HepG2 (cell line): Measurements from ENCODE around the gene CKMT2. TPM values are rescaled to one million over a fixed set of nuclear protein-coding genes. Genes with fewer than 3 reads are reported as not detected.

Experiments
- CENPT ChIP-seq: sonication (generic); formaldehyde crosslinking; IDR thresholded peaks from 2 replicates; pipeline ENCODE4 v1.8.0; 2022; ENCODE audit warnings: low read depth, mild to moderate bottlenecking, moderate library complexity, missing genetic modification reagents
- FOSL2 ChIP-seq: sonication (generic); formaldehyde crosslinking; IDR thresholded peaks from 2 replicates; pipeline ENCODE4 v1.4.0; 2020; ENCODE audit warnings: missing genetic modification reagents
- FOXP1 ChIP-seq, 2 experiments: fragments of 450-650 bp in 1 of 2; IDR thresholded peaks; 2 replicates each; pipeline ENCODE4 v1.6.1; 2017 to 2018; ENCODE audit warnings: antibody characterized with exemption in 1 of 2
- HCFC1 ChIP-seq: fragments of 150-350 bp; IDR thresholded peaks from 2 replicates; pipeline ENCODE4 v1.6.1; 2014; ENCODE audit warnings: low read depth, low read length
- HMG20A ChIP-seq: IDR thresholded peaks from 2 replicates; pipeline ENCODE4 v1.6.1; 2016; ENCODE audit warnings: borderline replicate concordance
- IKZF4 ChIP-seq: sonication (generic); formaldehyde crosslinking; IDR thresholded peaks from 2 replicates; pipeline ENCODE4 v1.5.1; 2020; ENCODE audit warnings: borderline replicate concordance, mild to moderate bottlenecking, low read depth, missing genetic modification reagents; ENCODE audit errors: not compliant biosample characterization
- SRY ChIP-seq: sonication (generic); formaldehyde crosslinking; IDR thresholded peaks from 2 replicates; pipeline ENCODE4 v1.8.0; 2022; ENCODE audit warnings: mild to moderate bottlenecking, missing genetic modification reagents
- polyA plus RNA-seq, 8 experiments: library from polyadenylated mRNA; depleted of rRNA in 3 of 8; stranded (reverse) in 7 of 8; unstranded in 1 of 8; fragments of >200 nt; fragmentation: Illumina TruSeq in 4 of 8; extraction: Trizol in 4 of 8; gene quantifications; 2 replicates each; pipeline versions ENCODE4 v1.2.1 to v1.2.3, GENCODE V29; 2011 to 2016; ENCODE audit warnings: low read depth in 4 of 8, missing spikeins in 1 of 8, mixed read lengths in 1 of 8; ENCODE audit not compliant: insufficient read depth in 1 of 8
- total RNA-seq, 5 experiments: library from RNA; depleted of rRNA; stranded (reverse); fragments of >200 nt; fragmentation: Illumina TruSeq; extraction: Trizol; gene quantifications; 2 replicates each; pipeline ENCODE4 v1.2.3, GENCODE V29; 2016; ENCODE audit warnings: low read depth in 1 of 5
- TF ChIP-seq, protein P1 (sequence below): IDR thresholded peaks from 2 replicates; pipeline ENCODE4 v1.6.1; 2016
- TF ChIP-seq, protein P2 (sequence below): IDR thresholded peaks from 2 replicates; pipeline ENCODE4 v1.6.1; 2016
- TF ChIP-seq, protein P3 (sequence below): sonication (generic); formaldehyde crosslinking; IDR thresholded peaks from 2 replicates; pipeline ENCODE4 v1.4.0; 2020; ENCODE audit warnings: missing genetic modification reagents
- TF ChIP-seq, protein P4 (sequence below): sonication (generic); formaldehyde crosslinking; IDR thresholded peaks from 2 replicates; pipeline ENCODE4 v1.4.0; 2020; ENCODE audit warnings: mild to moderate bottlenecking, low read depth, missing genetic modification reagents
- TF ChIP-seq, protein P5 (sequence below): IDR thresholded peaks from 2 replicates; pipeline ENCODE4 v1.6.1; 2016; ENCODE audit warnings: missing compliant biosample characterization, missing genetic modification reagents, borderline replicate concordance

CKMT2 gene
- total and polyA plus RNA-seq, 2 of the 13 experiments (the other 11 are each of a cell fraction or from before 2014, with no cell fraction given), result 1.2 to 8.8 TPM

DNA sequence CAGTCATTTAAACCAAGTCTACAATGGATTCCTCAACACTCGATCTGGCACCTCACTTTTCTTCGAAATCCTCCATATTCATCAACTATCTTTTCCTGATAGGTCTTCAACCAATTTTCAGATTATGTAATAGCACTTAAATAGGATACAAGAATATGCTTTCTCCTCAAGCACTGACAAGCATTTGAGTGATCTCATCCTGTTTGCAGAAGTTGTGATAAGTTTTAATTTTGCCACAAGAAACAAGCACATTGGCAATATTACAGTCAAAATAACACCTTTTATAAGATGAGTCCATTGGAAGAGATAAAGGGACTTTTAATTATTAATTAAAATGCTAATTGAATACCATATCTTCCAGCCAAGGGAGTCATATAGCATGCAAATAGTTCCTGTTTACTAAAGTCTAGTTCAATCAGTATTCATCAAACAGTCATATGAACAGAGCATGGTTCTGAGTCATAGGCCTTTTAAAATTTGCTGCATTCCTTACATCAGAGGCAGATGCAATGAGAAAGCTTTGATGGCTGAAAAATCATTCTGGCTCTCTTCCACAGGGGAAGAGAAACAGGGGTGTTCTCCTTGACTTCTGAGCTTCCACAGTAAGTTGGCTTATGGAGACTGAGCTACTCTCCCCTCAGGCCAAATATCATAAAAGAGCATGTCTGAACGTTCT is 35.5 kb downstream of the CKMT2 start (continued):
- TF ChIP-seq, protein P1, sequence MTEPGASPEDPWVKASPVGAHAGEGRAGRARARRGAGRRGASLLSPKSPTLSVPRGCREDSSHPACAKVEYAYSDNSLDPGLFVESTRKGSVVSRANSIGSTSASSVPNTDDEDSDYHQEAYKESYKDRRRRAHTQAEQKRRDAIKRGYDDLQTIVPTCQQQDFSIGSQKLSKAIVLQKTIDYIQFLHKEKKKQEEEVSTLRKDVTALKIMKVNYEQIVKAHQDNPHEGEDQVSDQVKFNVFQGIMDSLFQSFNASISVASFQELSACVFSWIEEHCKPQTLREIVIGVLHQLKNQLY (CRISPR knock-in tag), result peak; percentile 60; the same call in 1 of the 2 replicates
- no peak for TF ChIP-seq CENPT (CRISPR knock-in tag)
- no peak for TF ChIP-seq SRY
- TF ChIP-seq, protein P2, sequence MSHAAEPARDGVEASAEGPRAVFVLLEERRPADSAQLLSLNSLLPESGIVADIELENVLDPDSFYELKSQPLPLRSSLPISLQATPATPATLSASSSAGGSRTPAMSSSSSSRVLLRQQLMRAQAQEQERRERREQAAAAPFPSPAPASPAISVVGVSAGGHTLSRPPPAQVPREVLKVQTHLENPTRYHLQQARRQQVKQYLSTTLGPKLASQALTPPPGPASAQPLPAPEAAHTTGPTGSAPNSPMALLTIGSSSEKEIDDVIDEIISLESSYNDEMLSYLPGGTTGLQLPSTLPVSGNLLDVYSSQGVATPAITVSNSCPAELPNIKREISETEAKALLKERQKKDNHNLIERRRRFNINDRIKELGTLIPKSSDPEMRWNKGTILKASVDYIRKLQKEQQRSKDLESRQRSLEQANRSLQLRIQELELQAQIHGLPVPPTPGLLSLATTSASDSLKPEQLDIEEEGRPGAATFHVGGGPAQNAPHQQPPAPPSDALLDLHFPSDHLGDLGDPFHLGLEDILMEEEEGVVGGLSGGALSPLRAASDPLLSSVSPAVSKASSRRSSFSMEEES, result peak; percentile 27; the same call in 1 of the 2 replicates
- TF ChIP-seq FOSL2 (CRISPR knock-in tag), result peak; percentile 83
- TF ChIP-seq, protein P3, sequence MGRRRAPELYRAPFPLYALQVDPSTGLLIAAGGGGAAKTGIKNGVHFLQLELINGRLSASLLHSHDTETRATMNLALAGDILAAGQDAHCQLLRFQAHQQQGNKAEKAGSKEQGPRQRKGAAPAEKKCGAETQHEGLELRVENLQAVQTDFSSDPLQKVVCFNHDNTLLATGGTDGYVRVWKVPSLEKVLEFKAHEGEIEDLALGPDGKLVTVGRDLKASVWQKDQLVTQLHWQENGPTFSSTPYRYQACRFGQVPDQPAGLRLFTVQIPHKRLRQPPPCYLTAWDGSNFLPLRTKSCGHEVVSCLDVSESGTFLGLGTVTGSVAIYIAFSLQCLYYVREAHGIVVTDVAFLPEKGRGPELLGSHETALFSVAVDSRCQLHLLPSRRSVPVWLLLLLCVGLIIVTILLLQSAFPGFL (CRISPR knock-in tag), result no peak
- TF ChIP-seq IKZF4 (CRISPR knock-in tag), result no peak
- peak; percentile 53; the same call in 1 of the 2 replicates for TF ChIP-seq HMG20A (CRISPR knock-in tag)
- TF ChIP-seq, protein P4, sequence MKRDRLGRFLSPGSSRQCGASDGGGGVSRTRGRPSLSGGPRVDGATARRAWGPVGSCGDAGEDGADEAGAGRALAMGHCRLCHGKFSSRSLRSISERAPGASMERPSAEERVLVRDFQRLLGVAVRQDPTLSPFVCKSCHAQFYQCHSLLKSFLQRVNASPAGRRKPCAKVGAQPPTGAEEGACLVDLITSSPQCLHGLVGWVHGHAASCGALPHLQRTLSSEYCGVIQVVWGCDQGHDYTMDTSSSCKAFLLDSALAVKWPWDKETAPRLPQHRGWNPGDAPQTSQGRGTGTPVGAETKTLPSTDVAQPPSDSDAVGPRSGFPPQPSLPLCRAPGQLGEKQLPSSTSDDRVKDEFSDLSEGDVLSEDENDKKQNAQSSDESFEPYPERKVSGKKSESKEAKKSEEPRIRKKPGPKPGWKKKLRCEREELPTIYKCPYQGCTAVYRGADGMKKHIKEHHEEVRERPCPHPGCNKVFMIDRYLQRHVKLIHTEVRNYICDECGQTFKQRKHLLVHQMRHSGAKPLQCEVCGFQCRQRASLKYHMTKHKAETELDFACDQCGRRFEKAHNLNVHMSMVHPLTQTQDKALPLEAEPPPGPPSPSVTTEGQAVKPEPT (CRISPR knock-in tag), result no peak
- no peak for TF ChIP-seq FOXP1 (IDR thresholded peaks at IDR 0.05)
- TF ChIP-seq FOXP1 (CRISPR knock-in tag; IDR thresholded peaks at IDR 0.05), result peak; percentile 40; the same call in 1 of the 2 replicates
- TF ChIP-seq, protein P5, sequence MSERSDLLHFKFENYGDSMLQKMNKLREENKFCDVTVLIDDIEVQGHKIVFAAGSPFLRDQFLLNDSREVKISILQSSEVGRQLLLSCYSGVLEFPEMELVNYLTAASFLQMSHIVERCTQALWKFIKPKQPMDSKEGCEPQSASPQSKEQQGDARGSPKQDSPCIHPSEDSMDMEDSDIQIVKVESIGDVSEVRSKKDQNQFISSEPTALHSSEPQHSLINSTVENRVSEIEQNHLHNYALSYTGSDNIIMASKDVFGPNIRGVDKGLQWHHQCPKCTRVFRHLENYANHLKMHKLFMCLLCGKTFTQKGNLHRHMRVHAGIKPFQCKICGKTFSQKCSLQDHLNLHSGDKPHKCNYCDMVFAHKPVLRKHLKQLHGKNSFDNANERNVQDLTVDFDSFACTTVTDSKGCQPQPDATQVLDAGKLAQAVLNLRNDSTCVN (CRISPR knock-in tag), result no peak
- TF ChIP-seq HCFC1, result no peak
